Measurements from ENCODE around the gene TMEM176B. TPM values are rescaled to one million over a fixed set of nuclear protein-coding genes. Genes with fewer than 3 reads are reported as not detected.
"Not testable (repeated sequence)": the region's sequence is repeated elsewhere in the genome, so short reads cannot be mapped to it uniquely, and the experiment has no call there.

TMEM176B gene
- total and polyA plus RNA-seq, 2 donors: 23.4 to 34.7 TPM

- not testable (repeated sequence) for H3K4me1 ChIP-seq (ENCODE audit: control insufficient read depth in 2 of 2, insufficient read depth in 2 of 2, low read length in 2 of 2); H3K9me3 ChIP-seq (ENCODE audit: control insufficient read depth in 2 of 2, insufficient read depth in 1 of 2, low read length in 1 of 2); H3K27ac ChIP-seq (ENCODE audit: low read depth in 1 of 2, low read length in 1 of 2); DNase-seq (ENCODE audit: low read depth in 6 of 9, low spot score in 9 of 9); H3K4me3 ChIP-seq (ENCODE audit: low read length in 2 of 2); H3K36me3 ChIP-seq (ENCODE audit: control insufficient read depth in 2 of 2, insufficient read depth in 2 of 2, low read length in 1 of 2)
- peaks cover 0 to 18% of the 10 kb centered on the region in 2 donors for H3K27me3 ChIP-seq (ENCODE audit: control insufficient read depth in 2 of 2, insufficient read depth in 1 of 2, low read length in 1 of 2)
- 88% methylated on average over 13 of the region's 13 CpGs for WGBS
These were observed 7.7 kb upstream of the TMEM176B start for GRCh38 chr7:150807616-150808438.

- H3K4me3 ChIP-seq (ENCODE audit: low read length in 2 of 2): no peak overlapping the region
- H3K27ac ChIP-seq (ENCODE audit: low read depth in 1 of 2, low read length in 1 of 2): no peak overlapping the region
- H3K9me3 ChIP-seq (ENCODE audit: control insufficient read depth in 2 of 2, insufficient read depth in 1 of 2, low read length in 1 of 2): peaks cover 0 to 1% of the 10 kb centered on the region in 2 donors
- DNase-seq (ENCODE audit: low read depth in 6 of 9, low spot score in 9 of 9): no peak
- H3K36me3 ChIP-seq (ENCODE audit: control insufficient read depth in 2 of 2, insufficient read depth in 2 of 2, low read length in 1 of 2): no peaks in the 10 kb centered on the region
- H3K27me3 ChIP-seq (ENCODE audit: control insufficient read depth in 2 of 2, insufficient read depth in 1 of 2, low read length in 1 of 2): peaks cover 3 to 28% of the 10 kb centered on the region in 2 donors
- 96% methylated on average over 2 of the region's 2 CpGs for WGBS
- no peaks in the 10 kb centered on the region for H3K4me1 ChIP-seq (ENCODE audit: control insufficient read depth in 2 of 2, insufficient read depth in 2 of 2, low read length in 2 of 2)
These were observed 6.7 kb upstream of the TMEM176B start for GRCh38 chr7:150806863-150807262.

GRCh38 chr7:150806454-150806853 lies 6.3 kb upstream of the TMEM176B start:
- Histone ChIP-seq H3K27me3 (ENCODE audit: control insufficient read depth in 2 of 2, insufficient read depth in 1 of 2, low read length in 1 of 2) (peaks cover 7 to 32% of the 10 kb centered on the region in 2 donors), H3K27ac (ENCODE audit: low read depth in 1 of 2, low read length in 1 of 2) (no peak overlapping the region), H3K36me3 (ENCODE audit: control insufficient read depth in 2 of 2, insufficient read depth in 2 of 2, low read length in 1 of 2) (no peaks in the 10 kb centered on the region), H3K9me3 (ENCODE audit: control insufficient read depth in 2 of 2, insufficient read depth in 1 of 2, low read length in 1 of 2) (peaks cover 0 to 1% of the 10 kb centered on the region in 2 donors), H3K4me1 (ENCODE audit: control insufficient read depth in 2 of 2, insufficient read depth in 2 of 2, low read length in 2 of 2) (no peaks in the 10 kb centered on the region), H3K4me3 (ENCODE audit: low read length in 2 of 2) (no peak overlapping the region)
- DNase-seq (ENCODE audit: low read depth in 6 of 9, low spot score in 9 of 9): no peak
- 98% methylated on average over 3 of the region's 3 CpGs for WGBS

DNA sequence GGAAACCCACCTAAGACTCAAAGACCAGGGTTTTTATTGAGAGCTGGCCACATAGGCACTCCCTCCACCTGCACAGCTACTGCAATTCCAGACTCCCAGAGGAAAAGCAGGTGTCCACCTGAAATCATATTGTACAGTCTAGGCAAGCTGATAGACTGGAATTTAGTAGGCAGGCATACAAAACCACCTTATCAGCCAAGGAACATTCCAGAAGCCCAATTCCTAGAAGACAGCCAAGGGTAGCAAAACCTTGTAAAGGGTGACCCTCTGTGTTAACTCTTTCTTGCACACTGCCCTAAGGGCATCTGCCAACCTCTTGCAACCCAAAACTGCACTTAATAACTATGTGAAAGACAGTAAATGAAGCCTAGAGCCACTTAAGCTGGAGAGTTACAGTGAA lies 5.7 kb upstream of the TMEM176B start:
- H3K27ac ChIP-seq (ENCODE audit: low read depth in 1 of 2, low read length in 1 of 2): no peak overlapping the region
- peaks cover 0 to 3% of the 10 kb centered on the region in 2 donors for H3K4me1 ChIP-seq (ENCODE audit: control insufficient read depth in 2 of 2, insufficient read depth in 2 of 2, low read length in 2 of 2)
- H3K36me3 ChIP-seq (ENCODE audit: control insufficient read depth in 2 of 2, insufficient read depth in 2 of 2, low read length in 1 of 2): no peaks in the 10 kb centered on the region
- no peak overlapping the region for H3K4me3 ChIP-seq (ENCODE audit: low read length in 2 of 2)
- H3K27me3 ChIP-seq (ENCODE audit: control insufficient read depth in 2 of 2, insufficient read depth in 1 of 2, low read length in 1 of 2): peaks cover 11 to 38% of the 10 kb centered on the region in 2 donors
- peaks cover 0 to 1% of the 10 kb centered on the region in 2 donors for H3K9me3 ChIP-seq (ENCODE audit: control insufficient read depth in 2 of 2, insufficient read depth in 1 of 2, low read length in 1 of 2)
- no peak for DNase-seq (ENCODE audit: low read depth in 6 of 9, low spot score in 9 of 9)

- no peak for DNase-seq (ENCODE audit: low read depth in 6 of 9, low spot score in 9 of 9)
- WGBS: 97% methylated on average over 5 of the region's 5 CpGs
- no peaks in the 10 kb centered on the region for H3K36me3 ChIP-seq (ENCODE audit: control insufficient read depth in 2 of 2, insufficient read depth in 2 of 2, low read length in 1 of 2)
- peaks cover 0 to 1% of the 10 kb centered on the region in 2 donors for H3K9me3 ChIP-seq (ENCODE audit: control insufficient read depth in 2 of 2, insufficient read depth in 1 of 2, low read length in 1 of 2)
- peaks cover 0 to 9% of the 10 kb centered on the region in 2 donors for H3K4me1 ChIP-seq (ENCODE audit: control insufficient read depth in 2 of 2, insufficient read depth in 2 of 2, low read length in 2 of 2)
- no peak overlapping the region for H3K4me3 ChIP-seq (ENCODE audit: low read length in 2 of 2)
- H3K27me3 ChIP-seq (ENCODE audit: control insufficient read depth in 2 of 2, insufficient read depth in 1 of 2, low read length in 1 of 2): peaks cover 21 to 49% of the 10 kb centered on the region in 2 donors
- H3K27ac ChIP-seq (ENCODE audit: low read depth in 1 of 2, low read length in 1 of 2): no peak overlapping the region
These were observed 4.6 kb upstream of the TMEM176B start for GRCh38 chr7:150804802-150805201.

DNA sequence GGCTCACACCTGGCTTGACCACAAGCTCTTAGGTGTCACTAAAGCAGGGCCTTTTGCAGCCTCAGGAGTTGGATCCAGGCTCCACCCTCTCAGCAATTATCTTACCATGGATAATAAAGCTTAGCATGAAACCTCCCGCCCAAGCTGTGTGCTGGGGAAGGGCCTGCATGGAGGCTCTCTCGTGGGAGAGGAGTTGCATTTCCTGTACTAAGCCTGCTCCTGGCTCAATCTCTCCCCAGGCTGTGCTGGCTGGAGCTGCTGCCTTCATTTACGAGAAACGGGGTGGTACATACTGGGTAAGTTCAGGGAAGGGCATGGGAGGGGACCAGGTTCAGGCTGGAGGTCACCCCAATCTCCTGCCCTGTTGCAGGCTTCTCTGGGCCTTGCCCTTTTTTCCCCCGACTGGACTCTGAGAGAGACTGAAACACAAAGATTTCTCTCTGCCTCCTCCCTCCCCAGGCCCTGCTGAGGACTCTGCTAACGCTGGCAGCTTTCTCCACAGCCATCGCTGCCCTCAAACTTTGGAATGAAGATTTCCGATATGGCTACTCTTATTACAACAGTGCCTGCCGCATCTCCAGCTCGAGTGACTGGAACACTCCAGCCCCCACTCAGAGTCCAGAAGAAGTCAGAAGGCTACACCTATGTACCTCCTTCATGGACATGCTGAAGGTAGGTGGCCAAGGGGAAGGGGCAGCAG lies 3.1 kb upstream of the TMEM176B start:
- no peaks in the 10 kb centered on the region for H3K36me3 ChIP-seq (ENCODE audit: control insufficient read depth in 2 of 2, insufficient read depth in 2 of 2, low read length in 1 of 2)
- peaks cover 0 to 1% of the 10 kb centered on the region in 2 donors for H3K9me3 ChIP-seq (ENCODE audit: control insufficient read depth in 2 of 2, insufficient read depth in 1 of 2, low read length in 1 of 2)
- H3K4me1 ChIP-seq (ENCODE audit: control insufficient read depth in 2 of 2, insufficient read depth in 2 of 2, low read length in 2 of 2): peaks cover 0 to 9% of the 10 kb centered on the region in 2 donors
- no peak overlapping the region for H3K27ac ChIP-seq (ENCODE audit: low read depth in 1 of 2, low read length in 1 of 2)
- WGBS: 84% methylated on average over 10 of the region's 10 CpGs
- no peak overlapping the region for H3K4me3 ChIP-seq (ENCODE audit: low read length in 2 of 2)
- DNase-seq (ENCODE audit: low read depth in 6 of 9, low spot score in 9 of 9): no peak
- H3K27me3 ChIP-seq (ENCODE audit: control insufficient read depth in 2 of 2, insufficient read depth in 1 of 2, low read length in 1 of 2): peaks cover 32 to 64% of the 10 kb centered on the region in 2 donors

DNA sequence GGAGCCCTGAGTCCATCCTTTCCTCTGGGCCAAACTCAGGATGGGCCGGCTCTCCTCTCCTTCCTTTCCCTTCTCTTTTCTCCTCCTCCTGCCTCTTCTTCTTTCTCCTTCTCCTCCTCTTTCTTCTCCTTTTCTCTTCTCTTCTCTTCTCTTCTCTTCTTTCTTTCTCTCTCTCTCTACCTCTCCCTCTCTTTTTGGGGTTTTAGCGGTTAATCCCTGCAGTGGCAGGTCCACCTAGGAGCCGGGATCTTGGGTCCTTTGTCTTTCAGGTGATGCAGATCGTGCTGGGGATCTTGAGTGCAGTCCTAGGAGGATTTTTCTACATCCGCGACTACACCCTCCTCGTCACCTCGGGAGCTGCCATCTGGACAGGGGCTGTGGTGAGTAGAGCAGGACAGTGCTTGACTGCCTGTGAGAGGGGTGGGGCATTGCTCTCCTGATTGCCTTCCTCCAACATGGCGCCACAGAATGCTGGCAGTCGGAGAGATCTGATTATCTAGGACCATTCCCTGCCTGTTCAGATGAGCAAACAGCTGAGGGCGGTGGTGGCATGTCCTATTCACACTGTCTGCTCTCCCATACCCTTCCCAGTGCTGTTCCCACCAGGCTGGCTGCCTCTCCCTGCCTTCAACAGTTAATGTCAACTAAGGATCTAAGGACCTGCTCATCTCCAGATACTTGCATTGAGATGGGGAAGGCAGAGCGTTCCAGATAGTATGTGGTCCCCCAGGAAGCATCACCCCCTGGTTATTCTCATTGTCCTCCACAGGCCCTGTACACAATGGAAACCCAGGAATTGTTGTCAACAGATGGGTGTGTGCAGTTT lies 2.0 kb upstream of the TMEM176B start:
- peaks cover 0 to 1% of the 10 kb centered on the region in 2 donors for H3K9me3 ChIP-seq (ENCODE audit: control insufficient read depth in 2 of 2, insufficient read depth in 1 of 2, low read length in 1 of 2)
- no peak overlapping the region for H3K27ac ChIP-seq (ENCODE audit: low read depth in 1 of 2, low read length in 1 of 2)
- no peak overlapping the region for H3K4me3 ChIP-seq (ENCODE audit: low read length in 2 of 2)
- peaks cover 32 to 71% of the 10 kb centered on the region in 2 donors for H3K27me3 ChIP-seq (ENCODE audit: control insufficient read depth in 2 of 2, insufficient read depth in 1 of 2, low read length in 1 of 2)
- no peak for DNase-seq (ENCODE audit: low read depth in 6 of 9, low spot score in 9 of 9)
- WGBS: 94% methylated on average over 12 of the region's 12 CpGs
- no peaks in the 10 kb centered on the region for H3K36me3 ChIP-seq (ENCODE audit: control insufficient read depth in 2 of 2, insufficient read depth in 2 of 2, low read length in 1 of 2)
- H3K4me1 ChIP-seq (ENCODE audit: control insufficient read depth in 2 of 2, insufficient read depth in 2 of 2, low read length in 2 of 2): peaks cover 0 to 9% of the 10 kb centered on the region in 2 donors

DNA sequence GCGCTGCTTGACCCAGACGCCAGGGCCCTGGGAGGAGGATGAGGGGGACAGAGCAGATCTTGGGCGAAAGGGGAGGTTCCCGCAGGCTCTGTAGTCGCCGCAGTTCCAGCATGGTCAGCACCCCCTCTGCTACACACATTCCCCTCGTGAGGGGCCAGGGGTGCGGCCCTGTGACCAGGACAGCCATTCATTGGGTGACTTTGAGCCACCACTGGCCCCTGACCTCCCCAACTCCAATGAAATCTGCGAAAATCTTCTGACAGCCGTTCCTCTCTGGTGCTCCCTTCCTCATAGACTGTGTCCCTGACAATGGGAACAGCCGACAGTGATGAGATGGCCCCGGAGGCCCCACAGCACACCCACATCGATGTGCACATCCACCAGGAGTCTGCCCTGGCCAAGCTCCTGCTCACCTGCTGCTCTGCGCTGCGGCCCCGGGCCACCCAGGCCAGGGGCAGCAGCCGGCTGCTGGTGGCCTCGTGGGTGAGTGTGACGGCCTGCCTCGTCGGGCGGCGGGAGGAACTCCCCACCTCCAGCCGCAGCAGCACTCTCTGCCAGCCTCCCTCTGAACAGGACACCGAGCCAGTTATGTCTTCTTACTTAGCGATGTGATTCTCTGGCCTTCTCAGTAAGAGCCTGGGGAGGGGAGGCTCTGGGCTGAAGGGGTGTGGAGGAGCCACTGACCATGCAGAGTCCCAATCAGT lies 1.2 kb upstream of the TMEM176B start:
- DNase-seq (ENCODE audit: low read depth in 6 of 9, low spot score in 9 of 9): no peak
- H3K36me3 ChIP-seq (ENCODE audit: control insufficient read depth in 2 of 2, insufficient read depth in 2 of 2, low read length in 1 of 2): no peaks in the 10 kb centered on the region
- no peak overlapping the region for H3K27ac ChIP-seq (ENCODE audit: low read depth in 1 of 2, low read length in 1 of 2)
- 39% methylated on average over 26 of the region's 26 CpGs for WGBS
- H3K9me3 ChIP-seq (ENCODE audit: control insufficient read depth in 2 of 2, insufficient read depth in 1 of 2, low read length in 1 of 2): peaks cover 0 to 1% of the 10 kb centered on the region in 2 donors
- no peak overlapping the region for H3K4me3 ChIP-seq (ENCODE audit: low read length in 2 of 2)
- H3K27me3 ChIP-seq (ENCODE audit: control insufficient read depth in 2 of 2, insufficient read depth in 1 of 2, low read length in 1 of 2): peaks cover 32 to 77% of the 10 kb centered on the region in 2 donors
- H3K4me1 ChIP-seq (ENCODE audit: control insufficient read depth in 2 of 2, insufficient read depth in 2 of 2, low read length in 2 of 2): peaks cover 0 to 9% of the 10 kb centered on the region in 2 donors
